HG03571 (cell line): ENCODE data around the gene MED20.
"Not testable (repeated sequence)": the region's sequence is repeated elsewhere in the genome, so short reads cannot be mapped to it uniquely, and the experiment has no call there.

ENCODE experiments used
- ATAC-seq: cut with Tn5 transposase; IDR thresholded peaks from one replicate; pipeline ENCODE4 v1.9.1; 2021; ENCODE audit not compliant: unreplicated experiment

The MED20 gene, protein sequence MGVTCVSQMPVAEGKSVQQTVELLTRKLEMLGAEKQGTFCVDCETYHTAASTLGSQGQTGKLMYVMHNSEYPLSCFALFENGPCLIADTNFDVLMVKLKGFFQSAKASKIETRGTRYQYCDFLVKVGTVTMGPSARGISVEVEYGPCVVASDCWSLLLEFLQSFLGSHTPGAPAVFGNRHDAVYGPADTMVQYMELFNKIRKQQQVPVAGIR

GRCh38 chr6:41920921-41921711 lies at the start of gene MED20, which contains the start of gene BYSL:
MED20 (minus strand) TSS chr6:41921139; CDS start chr6:41921018, 121 bp downstream.
BYSL (plus strand) TSS chr6:41921499; CDS start chr6:41921563, 64 bp downstream.
- ATAC-seq, result peak; percentile 89

GRCh38 chr6:41970436-41970846 lies 49.5 kb upstream of the MED20 start:
- no peak for ATAC-seq

DNA sequence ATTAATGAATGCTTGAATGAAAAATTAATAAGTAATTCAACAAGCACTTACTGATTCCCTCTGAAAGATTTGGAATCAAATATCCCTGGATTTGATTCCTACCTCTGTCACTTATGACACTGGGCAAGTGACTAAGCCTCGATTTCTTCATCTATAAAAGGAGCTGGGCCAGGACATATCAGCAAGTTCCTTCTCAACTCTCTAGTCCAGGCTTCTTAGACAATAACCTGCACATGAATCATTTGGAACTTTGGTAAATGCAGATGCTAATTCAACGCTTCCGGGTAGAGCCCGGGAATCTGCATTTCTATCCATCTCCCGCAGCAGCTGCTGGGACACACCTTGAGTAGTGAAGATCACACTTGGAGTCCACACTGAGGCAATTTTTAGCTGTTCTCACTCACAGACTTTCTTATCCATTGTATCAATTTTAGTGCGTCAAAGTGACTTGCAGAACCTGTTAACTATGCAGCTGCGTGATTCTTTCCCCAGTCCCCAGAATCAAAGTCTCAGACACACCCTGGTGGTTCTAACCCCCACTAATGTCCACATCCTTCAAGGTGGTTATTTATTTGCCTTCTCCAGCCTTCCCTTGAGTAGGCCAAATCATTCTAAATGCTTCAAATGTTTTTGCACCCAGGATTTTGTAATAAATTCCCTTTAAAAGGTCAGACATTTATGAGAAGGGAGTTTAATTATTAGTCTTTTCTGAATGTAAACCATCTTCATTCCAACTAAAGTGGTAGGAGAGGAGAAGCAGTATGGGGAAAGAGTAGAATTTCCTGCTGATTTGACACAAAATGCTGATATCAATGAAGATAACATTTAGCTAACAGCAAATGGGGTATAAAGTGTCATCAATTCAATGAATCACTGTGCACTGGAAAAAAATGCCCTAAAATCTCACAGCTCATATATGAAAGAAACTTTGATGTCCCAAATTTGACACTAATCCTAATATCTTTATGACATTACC lies 46.7 kb upstream of the MED20 start:
- no peak for ATAC-seq

DNA sequence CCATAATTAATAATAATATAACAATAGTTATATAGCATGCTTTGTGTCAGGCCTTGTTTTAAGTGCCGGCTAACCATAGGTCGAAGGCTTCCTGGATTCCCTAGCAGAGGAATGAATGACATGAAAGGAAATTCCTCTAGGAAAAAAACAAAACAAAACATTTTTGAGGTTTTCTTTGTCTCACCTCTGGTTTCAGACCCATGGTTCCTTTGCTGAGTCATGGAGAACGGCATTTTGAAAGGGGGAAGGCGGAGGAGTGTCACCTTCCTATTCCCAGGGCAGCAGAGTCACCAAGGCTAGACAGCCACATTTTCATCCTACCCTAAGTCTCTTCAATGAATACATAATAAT lies 46.0 kb upstream of the MED20 start:
- ATAC-seq, result no peak

DNA sequence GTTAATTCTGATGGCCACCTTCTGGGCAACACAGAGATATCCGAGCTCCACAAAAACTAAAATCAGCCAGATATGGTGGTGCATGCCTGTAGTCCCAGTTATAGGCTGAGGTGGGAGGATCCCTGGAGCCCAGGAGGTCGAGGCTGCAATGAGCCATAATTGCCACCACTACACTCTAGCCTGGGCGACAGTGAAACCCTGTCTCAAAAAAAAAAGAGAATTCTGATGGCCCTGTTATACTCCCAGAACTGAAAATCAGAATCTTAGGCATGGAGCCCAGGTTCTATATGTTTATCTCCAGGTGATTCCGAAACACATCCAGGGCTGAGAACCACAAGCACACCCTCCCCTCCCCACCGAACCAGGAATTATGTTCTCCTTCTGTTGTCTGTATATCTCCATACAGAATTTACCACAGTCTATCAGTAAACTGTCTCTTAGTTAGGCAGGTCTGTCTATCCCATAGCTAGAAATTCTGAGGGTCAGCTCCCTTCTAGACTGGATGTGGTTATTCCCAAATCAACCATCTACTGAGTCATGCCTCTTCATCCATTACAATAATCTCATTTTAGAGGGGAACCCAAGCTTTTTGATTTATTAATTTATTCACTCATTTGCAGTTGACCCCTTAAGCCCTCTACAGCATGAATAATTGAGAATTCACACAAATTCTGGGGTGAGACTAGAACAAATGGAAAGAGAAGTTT lies 45.4 kb upstream of the MED20 start:
- ATAC-seq, result no peak

DNA sequence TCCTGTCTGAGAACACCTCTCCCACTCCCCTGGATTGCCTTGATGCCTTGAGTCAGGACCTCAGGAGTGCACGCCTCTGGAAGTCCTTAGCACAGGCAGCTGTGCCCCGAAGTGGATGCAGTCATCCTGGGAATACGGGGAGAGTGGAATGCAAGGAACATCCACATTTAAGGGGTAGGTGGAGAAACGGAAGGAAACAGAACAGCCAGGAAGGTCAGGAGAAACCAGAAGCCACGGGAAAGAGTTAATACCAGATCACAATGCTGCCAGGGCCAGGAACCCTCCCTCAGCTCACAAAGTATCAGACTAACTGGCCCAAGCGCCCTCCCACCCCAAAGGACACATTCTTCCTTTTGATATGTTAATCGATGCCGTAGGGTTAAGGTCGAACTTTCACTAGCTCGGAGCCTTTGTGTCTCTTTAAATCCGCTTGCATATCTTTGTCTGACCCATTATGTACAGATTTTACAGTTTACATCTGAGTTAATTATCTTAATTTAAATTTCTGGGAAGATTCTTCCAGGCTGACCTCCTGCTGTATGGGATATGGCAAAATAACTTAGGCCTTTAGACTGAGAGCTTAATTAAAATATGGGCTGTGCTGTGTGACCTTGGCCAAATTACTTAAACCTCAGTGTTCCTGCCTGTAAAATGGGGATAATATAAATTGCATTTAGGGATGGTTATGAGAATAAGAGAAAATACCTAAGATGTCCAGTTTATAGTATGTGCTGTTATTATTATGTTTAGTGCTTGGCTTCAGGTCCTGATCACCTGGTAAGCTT lies 44.7 kb upstream of the MED20 start:
- no peak for ATAC-seq

- no peak for ATAC-seq
These were observed 43.4 kb upstream of the MED20 start for GRCh38 chr6:41964201-41964887.

DNA sequence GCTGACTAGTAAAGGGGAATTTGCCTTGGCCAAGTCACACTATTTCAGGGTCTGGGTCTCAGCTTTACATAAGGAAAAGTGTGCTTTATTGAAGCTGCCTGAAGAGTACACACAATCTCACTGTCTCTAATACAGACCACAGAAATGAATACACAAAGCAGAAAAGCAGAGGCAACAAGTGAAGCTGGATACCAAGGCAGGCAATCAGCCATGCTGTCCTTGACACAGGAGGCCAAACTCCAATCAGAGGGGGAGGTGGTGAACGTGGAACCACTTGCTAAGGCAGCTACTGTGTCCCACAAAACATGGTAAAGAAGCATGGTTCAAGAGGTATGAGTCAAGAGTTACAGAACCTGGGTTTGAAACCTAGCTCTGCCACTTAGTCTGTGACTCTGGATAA lies 42.4 kb upstream of the MED20 start:
- ATAC-seq, result no peak

DNA sequence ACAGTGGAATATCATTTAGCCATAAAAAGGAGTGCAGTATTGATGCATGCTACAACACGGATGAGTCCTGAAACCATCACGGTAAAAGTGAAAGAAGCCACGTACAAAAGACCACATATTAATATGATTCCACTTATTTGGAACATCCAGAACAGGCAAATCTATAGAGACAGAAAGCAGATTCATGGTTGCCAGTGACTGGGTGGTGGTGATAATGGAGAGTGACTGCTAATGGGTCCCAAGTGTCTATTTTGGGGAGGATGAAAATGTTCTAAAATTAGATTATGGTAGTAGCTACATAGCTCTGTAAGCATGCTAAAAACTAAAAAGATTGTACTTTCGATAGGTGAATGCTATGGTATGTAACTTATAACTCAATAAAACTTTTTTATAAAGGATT lies 39.1 kb upstream of the MED20 start:
- no peak for ATAC-seq

- ATAC-seq, result no peak
These were observed 37.3 kb upstream of the MED20 start for GRCh38 chr6:41958022-41958856.

DNA sequence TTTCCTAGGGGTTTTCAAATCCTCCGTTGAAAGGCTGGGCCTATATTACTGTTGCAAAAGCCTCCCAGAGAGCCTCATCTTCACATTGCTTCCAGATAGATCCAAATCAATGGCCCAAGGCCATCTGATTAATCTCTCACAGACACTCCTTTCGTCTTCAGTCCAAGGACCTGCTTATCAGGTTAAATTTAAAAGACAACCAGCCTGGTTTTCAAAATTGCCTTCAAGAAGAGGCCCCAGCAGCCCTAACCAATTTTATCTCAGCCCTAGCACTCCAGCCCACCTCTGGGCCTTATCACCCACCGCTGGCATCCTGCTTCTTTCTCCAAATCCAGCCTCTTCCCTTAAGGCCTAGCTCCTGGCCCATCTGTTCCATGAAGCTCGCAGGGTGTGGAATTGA lies 36.2 kb upstream of the MED20 start:
- no peak for ATAC-seq

DNA sequence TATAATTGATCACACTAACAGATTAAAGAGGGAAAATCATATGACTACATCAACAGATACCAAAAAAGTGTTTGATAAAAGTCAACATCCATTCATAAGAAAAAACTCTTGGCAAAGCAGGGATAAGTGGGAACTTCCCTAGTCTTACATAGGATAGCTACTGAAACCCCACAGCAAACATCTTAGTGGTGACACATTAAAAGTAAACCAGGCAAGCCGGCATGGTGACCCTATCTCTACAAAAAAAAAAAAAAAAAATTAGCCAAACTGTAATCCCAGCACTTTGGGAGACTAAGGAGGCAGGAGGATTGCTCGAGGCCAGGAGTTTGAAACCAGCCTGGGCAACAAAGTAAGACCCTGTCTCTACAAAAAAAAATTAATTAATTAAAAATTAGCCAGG lies 34.5 kb upstream of the MED20 start:
- no peak for ATAC-seq

DNA sequence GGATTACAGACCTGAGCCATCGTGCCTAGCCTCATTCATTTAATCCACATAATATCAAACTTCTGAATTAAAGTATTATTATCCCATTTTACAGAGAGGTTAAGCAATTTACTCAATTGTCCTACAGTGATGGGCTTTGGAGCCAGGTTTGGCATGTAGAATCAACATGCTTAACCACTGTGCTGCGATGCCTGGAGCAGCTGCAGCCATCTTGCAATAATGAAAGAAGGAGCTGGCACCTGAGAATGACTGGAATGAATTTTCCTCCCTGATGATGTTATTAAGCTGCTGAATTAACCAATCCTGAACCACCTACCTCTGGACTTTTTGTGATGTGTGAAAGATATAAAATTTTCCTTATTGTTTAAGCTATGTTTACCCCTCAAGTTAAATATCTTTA lies 33.7 kb upstream of the MED20 start:
- ATAC-seq, result no peak

DNA sequence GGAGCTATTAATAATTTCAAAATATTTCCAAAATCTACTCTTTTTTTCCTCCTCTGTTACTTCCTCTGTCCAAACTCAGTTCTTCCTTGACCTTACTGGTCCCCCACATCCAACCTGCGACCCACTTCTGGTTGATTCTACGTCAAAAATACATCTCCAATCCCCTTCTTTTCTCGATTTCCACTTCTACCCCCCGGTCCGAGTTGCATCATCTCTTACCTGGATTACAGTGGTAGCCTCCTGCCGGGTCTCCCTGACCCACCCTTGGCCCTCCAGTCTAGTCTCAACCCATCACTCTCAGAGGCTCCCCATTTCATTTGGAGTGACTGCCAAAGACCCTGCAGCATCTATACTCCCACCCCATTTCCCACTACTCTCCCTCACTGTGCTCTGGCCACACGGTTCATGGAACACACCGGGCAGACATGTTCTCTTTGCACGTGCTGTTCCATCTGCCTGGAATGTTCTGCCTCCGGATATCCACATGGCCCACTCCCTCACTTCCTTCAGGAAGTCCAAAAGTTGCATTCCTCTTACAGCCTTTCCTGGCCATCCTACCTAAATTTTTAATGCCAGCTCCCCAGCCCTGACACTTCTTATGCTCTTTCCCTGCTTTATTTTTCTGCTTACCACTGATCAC lies 26.8 kb upstream of the MED20 start:
- no peak for ATAC-seq

GRCh38 chr6:41943456-41943855 lies 22.5 kb upstream of the MED20 start:
- no peak for ATAC-seq

GRCh38 chr6:41942882-41943281 lies 21.9 kb upstream of the MED20 start:
- not testable (repeated sequence) for ATAC-seq

- ATAC-seq, result no peak
These were observed 21.3 kb upstream of the MED20 start for GRCh38 chr6:41942067-41942851.
